Spleen (tissue), 11 donors: ENCODE data around the gene SMIM12. TPM values are rescaled to one million over a fixed set of nuclear protein-coding genes. Genes with fewer than 3 reads are reported as not detected.

Experiments used
- DNase-seq: peaks from one replicate; pipeline ENCODE4 v3.0.0-alpha.2; 2020
- H3K27ac ChIP-seq, 8 donors: fragments of 200-600 bp; sonication (generic) in 7 of 8; 1 replicate in 4 of 8; 2 replicates in 4 of 8; pipeline versions ENCODE4 v1.5.0 to v1.8.0; 2016 to 2021; ENCODE audit warnings: inconsistent platforms in 4 of 8, mild to moderate bottlenecking in 4 of 8, moderate library complexity in 1 of 8
- H3K27me3 ChIP-seq, 7 donors: fragments of 200-600 bp; sonication (generic) in 6 of 7; replicated peaks in 1 of 7; 1 replicate in 4 of 7; 2 replicates in 3 of 7; pipeline versions ENCODE4 v1.5.0 to v1.8.0; 2016 to 2021; ENCODE audit warnings: inconsistent platforms in 3 of 7, mild to moderate bottlenecking in 1 of 7
- H3K36me3 ChIP-seq, 6 donors: fragments of 200-600 bp; sonication (generic) in 5 of 6; 1 replicate in 4 of 6; 2 replicates in 2 of 6; pipeline versions ENCODE4 v1.5.0 to v1.8.0; 2016 to 2021; ENCODE audit warnings: inconsistent platforms in 2 of 6
- H3K4me1 ChIP-seq, 6 donors: fragments of 200-600 bp; sonication (generic) in 5 of 6; 1 replicate in 3 of 6; 2 replicates in 3 of 6; pipeline versions ENCODE4 v1.5.0 to v1.8.0; 2016 to 2021; ENCODE audit warnings: inconsistent platforms in 3 of 6
- H3K4me3 ChIP-seq, 8 donors: fragments of 200-600 bp; sonication (generic) in 7 of 8; 1 replicate in 4 of 8; 2 replicates in 4 of 8; pipeline versions ENCODE4 v1.5.0 to v1.8.0; 2016 to 2021; ENCODE audit warnings: inconsistent platforms in 4 of 8, mild to moderate bottlenecking in 4 of 8, moderate library complexity in 2 of 8
- H3K9me3 ChIP-seq, 8 donors: fragments of 200-600 bp; sonication (generic) in 7 of 8; 1 replicate in 4 of 8; 2 replicates in 4 of 8; pipeline versions ENCODE4 v1.5.0 to v1.8.0; 2016 to 2021; ENCODE audit warnings: inconsistent platforms in 4 of 8
- CTCF ChIP-seq, 11 experiments: fragments of 200-600 bp in 7 of 11; fragments of 450-650 bp in 4 of 11; sonication (generic) in 4 of 11; IDR thresholded peaks in 8 of 11; conservative IDR thresholded peaks in 3 of 11; 1 replicate in 7 of 11; 2 replicates in 4 of 11; pipeline versions ENCODE4 v1.4.0 to v1.8.0; 2016 to 2021; ENCODE audit warnings: antibody characterized with exemption in 11 of 11, inconsistent platforms in 4 of 11, mild to moderate bottlenecking in 1 of 11
- POLR2A ChIP-seq, 3 donors: fragments of 450-650 bp; IDR thresholded peaks; one replicate each; pipeline ENCODE4 v1.5.1; 2017; ENCODE audit warnings: antibody characterized with exemption in 3 of 3, mild to moderate bottlenecking in 1 of 3
- POLR2AphosphoS5 ChIP-seq, 3 donors: sonication (generic); formaldehyde crosslinking; IDR thresholded peaks; one replicate each; pipeline ENCODE4 v1.5.1; 2017; ENCODE audit warnings: antibody characterized with exemption in 3 of 3
- WGBS, 5 donors: extraction: QIAGEN DNeasy Blood & Tissue Kit in 3 of 5; methylation state at CpG; one replicate each; pipeline versions ENCODE4 v1.1.5 to v1.1.7; 2013 to 2018; 5-methylcytosine and 5-hydroxymethylcytosine counted together
- intact Hi-C: fragments of 100-400 bp; cut with DNase I; formaldehyde crosslinking; loops from one replicate; pipeline ENCODE4 v1.15.0; 2023; ENCODE audit warnings: low total_unique reads
- polyA plus RNA-seq, 3 donors: library from polyadenylated mRNA; stranded (reverse); fragments of 200-250 nt; gene quantifications; one replicate each; pipeline ENCODE4 v1.2.1, GENCODE V29; 2013
- total RNA-seq, 7 donors: library from RNA; depleted of rRNA in 3 of 7; stranded (reverse); fragments of >200 nt in 3 of 7; fragmentation: NEBNext Ultra II Directional in 4 of 7; extraction: Animal tissue kit (Norgen Biotek cat#: 25700) in 4 of 7; gene quantifications; one replicate each; pipeline versions ENCODE4 v1.1.0 to v1.2.1, GENCODE V29; 2016 to 2021
- donor health status: healthy with polysubstance abuse.
- donor health status: DM: no; HTN: no; CAD: no; lungs with moderate emphysema.
- donor health status: DM: no; HTN: no; CAD: no.
- donor health status: Bipolar disorder and iron deficiency.
- donor health status: healthy.
- donor health status: DM: no; HTN: no; CAD: no.
- donor health status: DM: yes; HTN: yes; CAD: no.

Gene SMIM12
- total and polyA plus RNA-seq, 10 donors: 15.3 to 39.6 (median 33.3) TPM

GRCh38 chr1:34842952-34843371 lies 16.6 kb downstream of the SMIM12 start:
- peaks cover 0 to 37% (median 19%) of the 10 kb centered on the region in 6 donors for H3K4me1 ChIP-seq
- H3K9me3 ChIP-seq: no peaks in the 10 kb centered on the region
- WGBS, 5 donors: 39 to 64% (median 55%) methylated on average over 4 of the region's 4 CpGs
- no peak overlapping the region for H3K4me3 ChIP-seq
- peaks cover 0 to 22% (median 0%) of the 10 kb centered on the region in 6 donors for H3K36me3 ChIP-seq
- peak overlapping the region in 5 of 8 donors; percentile 23 to 62 (median 57) for H3K27ac ChIP-seq
- TF ChIP-seq CTCF (IDR thresholded peaks at IDR 0.05 in 8 of 11, conservative IDR thresholded peaks at IDR 0.05 in 3 of 11) (no peak), POLR2A (IDR thresholded peaks at IDR 0.05) (no peak), POLR2AphosphoS5 (IDR thresholded peaks at IDR 0.05) (peak in 1 of 3 donors; percentile 8)
- intact Hi-C loops: no loop called here
- H3K27me3 ChIP-seq: no peaks in the 10 kb centered on the region
- DNase-seq: no peak

DNA sequence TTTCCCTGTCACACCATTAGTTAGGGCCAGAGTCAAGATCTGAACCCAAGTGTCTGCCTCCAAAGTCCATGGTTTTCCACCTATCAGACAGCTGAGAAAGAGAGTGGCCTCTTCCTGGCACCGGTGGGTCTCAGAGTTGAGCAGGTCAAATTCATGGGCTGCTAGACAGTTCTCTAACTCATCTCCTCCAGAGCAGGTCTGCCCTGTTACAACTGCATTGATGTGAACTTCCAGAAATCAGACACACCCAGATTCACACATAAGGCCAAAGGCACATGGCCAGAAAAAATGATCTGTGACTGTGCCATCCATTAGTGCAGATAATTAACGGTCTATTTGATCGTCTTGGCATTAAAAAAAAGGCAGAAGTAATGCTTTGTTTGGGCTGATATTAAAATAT lies 17.5 kb downstream of the SMIM12 start:
- peaks cover 0 to 13% (median 0%) of the 10 kb centered on the region in 6 donors for H3K36me3 ChIP-seq
- H3K4me3 ChIP-seq: no peak overlapping the region
- WGBS, 5 donors: 58 to 95% (median 60%) methylated on average over 3 of the region's 3 CpGs
- peaks cover 0 to 34% (median 19%) of the 10 kb centered on the region in 6 donors for H3K4me1 ChIP-seq
- intact Hi-C loops: no loop called here
- TF ChIP-seq POLR2A (IDR thresholded peaks at IDR 0.05) (no peak), CTCF (IDR thresholded peaks at IDR 0.05 in 8 of 11, conservative IDR thresholded peaks at IDR 0.05 in 3 of 11) (no peak), POLR2AphosphoS5 (IDR thresholded peaks at IDR 0.05) (no peak)
- no peak overlapping the region for H3K27ac ChIP-seq
- H3K27me3 ChIP-seq: no peaks in the 10 kb centered on the region
- H3K9me3 ChIP-seq: no peaks in the 10 kb centered on the region
- DNase-seq: no peak

GRCh38 chr1:34840426-34840825 lies 19.1 kb downstream of the SMIM12 start:
- Histone ChIP-seq H3K27ac (no peak overlapping the region), H3K36me3 (peaks cover 0 to 8% (median 0%) of the 10 kb centered on the region in 6 donors), H3K9me3 (no peaks in the 10 kb centered on the region), H3K4me1 (peaks cover 0 to 32% (median 19%) of the 10 kb centered on the region in 6 donors), H3K27me3 (no peaks in the 10 kb centered on the region), H3K4me3 (no peak overlapping the region)
- no peak for DNase-seq
- intact Hi-C loops: no loop called here
- TF ChIP-seq POLR2A (IDR thresholded peaks at IDR 0.05): no peak
- TF ChIP-seq CTCF (IDR thresholded peaks at IDR 0.05 in 8 of 11, conservative IDR thresholded peaks at IDR 0.05 in 3 of 11): no peak
- TF ChIP-seq POLR2AphosphoS5 (IDR thresholded peaks at IDR 0.05): no peak
- 87 to 94% (median 88%) methylated on average over 3 of the region's 3 CpGs for WGBS, 5 donors

- TF ChIP-seq POLR2A (IDR thresholded peaks at IDR 0.05): no peak
- TF ChIP-seq CTCF (IDR thresholded peaks at IDR 0.05 in 8 of 11, conservative IDR thresholded peaks at IDR 0.05 in 3 of 11): no peak
- no peak for TF ChIP-seq POLR2AphosphoS5 (IDR thresholded peaks at IDR 0.05)
- Histone ChIP-seq H3K4me1 (peaks cover 0 to 25% (median 18%) of the 10 kb centered on the region in 6 donors), H3K36me3 (peaks cover 0 to 6% (median 0%) of the 10 kb centered on the region in 6 donors), H3K9me3 (no peaks in the 10 kb centered on the region), H3K27me3 (no peaks in the 10 kb centered on the region), H3K27ac (peak overlapping the region in 1 of 8 donors; percentile 13), H3K4me3 (no peak overlapping the region)
- intact Hi-C loops: no loop called here
- WGBS, 5 donors: 77 to 92% (median 86%) methylated on average over 14 of the region's 14 CpGs
- no peak for DNase-seq
Observed at GRCh38 chr1:34839526-34840305, 19.8 kb downstream of the SMIM12 start.
